Neural cell (in vitro differentiated cells): Measurements from ENCODE around the gene NXPH2. TPM values are rescaled to one million over a fixed set of nuclear protein-coding genes. Genes with fewer than 3 reads are reported as not detected.

Source experiments
- H2AFZ ChIP-seq: fragments of 200-600, 300-800 bp; sonication (generic), shearing (Covaris generic); 2 replicates; pipeline ENCODE4 v1.6.0; 2014; ENCODE audit warnings: low read depth, mild to moderate bottlenecking, antibody characterized with exemption, low read length, moderate library complexity
- H3F3A ChIP-seq: fragments of 200-600 bp; shearing (Covaris generic); 2 replicates; pipeline ENCODE4 v1.6.1; 2016; ENCODE audit warnings: mild to moderate bottlenecking, moderate library complexity, mixed read lengths, antibody characterized with exemption, low read length; ENCODE audit not compliant: insufficient read depth, poor library complexity, severe bottlenecking
- H3K27ac ChIP-seq: fragments of 200-600, 300-800 bp; sonication (generic), shearing (Covaris generic); 2 replicates; pipeline ENCODE4 v1.5.1; 2014; ENCODE audit warnings: mild to moderate bottlenecking, low read length, moderate library complexity
- H3K27me3 ChIP-seq: fragments of 300-800, 200-600 bp; sonication (generic), shearing (Covaris generic); 2 replicates; pipeline ENCODE4 v1.6.0; 2014; ENCODE audit warnings: mild to moderate bottlenecking, low read depth, low read length, moderate library complexity; ENCODE audit not compliant: insufficient read depth
- H3K36me3 ChIP-seq: fragments of 300-800, 200-600 bp; sonication (generic), shearing (Covaris generic); 2 replicates; pipeline ENCODE4 v1.5.1; 2014; ENCODE audit warnings: mild to moderate bottlenecking, antibody characterized with exemption, low read length, moderate library complexity; ENCODE audit not compliant: insufficient read depth
- H3K4me2 ChIP-seq: fragments of 300-800, 200-600 bp; sonication (generic), shearing (Covaris generic); 2 replicates; pipeline ENCODE4 v1.6.0; 2014; ENCODE audit warnings: mild to moderate bottlenecking, low read length
- H3K4me3 ChIP-seq: fragments of 300-800, 200-600 bp; sonication (generic), shearing (Covaris generic); 2 replicates; pipeline ENCODE4 v1.5.1; 2014; ENCODE audit warnings: mild to moderate bottlenecking, low read length, moderate library complexity
- H3K79me2 ChIP-seq: fragments of 200-600 bp; shearing (Covaris generic); replicated peaks from 2 replicates; pipeline ENCODE4 v1.6.0; 2014; ENCODE audit warnings: mild to moderate bottlenecking, low read length, moderate library complexity; ENCODE audit not compliant: insufficient read depth
- H3K9ac ChIP-seq: fragments of 300-800, 200-600 bp; sonication (generic), shearing (Covaris generic); 2 replicates; pipeline ENCODE4 v1.6.1; 2016; ENCODE audit warnings: mild to moderate bottlenecking, low read length, mixed read lengths
- H3K9me2 ChIP-seq: fragments of 200-600 bp; shearing (Covaris generic); 2 replicates; pipeline ENCODE4 v1.6.1; 2016; ENCODE audit warnings: mild to moderate bottlenecking, low read length, mixed read lengths; ENCODE audit not compliant: insufficient read depth
- H3K9me3 ChIP-seq: fragments of 200-600, 300-800 bp; sonication (generic), shearing (Covaris generic); 2 replicates; pipeline ENCODE4 v1.6.1; 2016; ENCODE audit warnings: mild to moderate bottlenecking, mixed run types, low read length, moderate library complexity, mixed read lengths
- H4K20me1 ChIP-seq: fragments of 200-600 bp; shearing (Covaris generic); 2 replicates; pipeline ENCODE4 v1.6.1; 2016; ENCODE audit warnings: mild to moderate bottlenecking, mixed run types; ENCODE audit not compliant: insufficient read depth
- CTCF ChIP-seq: fragments of 450-650 bp; IDR thresholded peaks from 2 replicates; pipeline ENCODE4 v1.5.1; 2014; ENCODE audit warnings: antibody characterized with exemption, mild to moderate bottlenecking, moderate library complexity; ENCODE audit not compliant: poor library complexity, severe bottlenecking
- EP300 ChIP-seq: fragments of 450-650 bp; conservative IDR thresholded peaks from 2 replicates; pipeline ENCODE4 v1.6.1; 2014; ENCODE audit warnings: antibody characterized with exemption, mild to moderate bottlenecking, moderate library complexity; ENCODE audit not compliant: poor library complexity, severe bottlenecking
- EZH2 ChIP-seq: fragments of 200-600, 300-800 bp; shearing (Covaris generic), sonication (generic); IDR thresholded peaks from 2 replicates; pipeline ENCODE4 v1.6.1; 2014; ENCODE audit warnings: antibody characterized with exemption, low read length, borderline replicate concordance, mild to moderate bottlenecking; ENCODE audit not compliant: insufficient read depth, poor library complexity, severe bottlenecking
- MXI1 ChIP-seq: fragments of 450-650 bp; conservative IDR thresholded peaks from 2 replicates; pipeline ENCODE4 v1.6.1; 2014; ENCODE audit warnings: antibody characterized with exemption, mild to moderate bottlenecking; ENCODE audit not compliant: poor library complexity, severe bottlenecking
- POLR2AphosphoS5 ChIP-seq: IDR thresholded peaks from 2 replicates; pipeline ENCODE4 v1.6.1; 2012
- RAD21 ChIP-seq: fragments of 450-650 bp; conservative IDR thresholded peaks from 2 replicates; pipeline ENCODE4 v1.6.1; 2014; ENCODE audit warnings: antibody characterized with exemption, mild to moderate bottlenecking, moderate library complexity
- REST ChIP-seq: IDR thresholded peaks from 2 replicates; pipeline ENCODE4 v1.6.1; 2012; ENCODE audit warnings: borderline replicate concordance
- SMC3 ChIP-seq: fragments of 450-650 bp; conservative IDR thresholded peaks from 2 replicates; pipeline ENCODE4 v1.6.1; 2014; ENCODE audit warnings: antibody characterized with exemption, mild to moderate bottlenecking, moderate library complexity; ENCODE audit not compliant: poor library complexity
- TAF1 ChIP-seq: IDR thresholded peaks from 2 replicates; pipeline ENCODE4 v1.6.1; 2012; ENCODE audit warnings: low read depth
- polyA plus RNA-seq: library from polyadenylated mRNA; depleted of rRNA; stranded (reverse); fragments of >200 nt; gene quantifications from 2 replicates; pipeline ENCODE4 v1.2.3, GENCODE V29; 2014

Gene NXPH2
- polyA plus RNA-seq, 1 donor from 2014 or later: not detected

GRCh38 chr2:138723196-138723987 lies 56.8 kb downstream of the NXPH2 start:
- Histone ChIP-seq H3K9me3 (no peaks in the 10 kb centered on the region), H3K9me2 (no peaks in the 10 kb centered on the region), H4K20me1 (no peaks in the 10 kb centered on the region), H3K27ac (no peak overlapping the region), H3K27me3 (no peaks in the 10 kb centered on the region), H3K4me2 (no peak overlapping the region), H3K4me3 (no peak overlapping the region), H3K36me3 (no peaks in the 10 kb centered on the region), H2AFZ (no peak overlapping the region), H3F3A (no peaks in the 10 kb centered on the region), H3K79me2 (no peaks in the 10 kb centered on the region), H3K9ac (no peak overlapping the region)
- TF ChIP-seq POLR2AphosphoS5 (no peak), CTCF (no peak), EZH2 (no peak), SMC3 (no peak), REST (no peak), RAD21 (no peak)

- Histone ChIP-seq H3K4me3 (no peak overlapping the region), H3K9ac (no peak overlapping the region), H3K27ac (no peak overlapping the region), H3K27me3 (no peaks in the 10 kb centered on the region), H2AFZ (no peak overlapping the region), H3K36me3 (no peaks in the 10 kb centered on the region), H3K79me2 (no peaks in the 10 kb centered on the region), H3K4me2 (no peak overlapping the region), H3F3A (no peaks in the 10 kb centered on the region), H4K20me1 (no peaks in the 10 kb centered on the region), H3K9me3 (no peaks in the 10 kb centered on the region), H3K9me2 (no peaks in the 10 kb centered on the region)
- no peak for TF ChIP-seq SMC3
- TF ChIP-seq EP300: no peak
- no peak for TF ChIP-seq RAD21
- TF ChIP-seq POLR2AphosphoS5: no peak
- no peak for TF ChIP-seq TAF1
- no peak for TF ChIP-seq REST
- no peak for TF ChIP-seq MXI1
- no peak for TF ChIP-seq EZH2
- no peak for TF ChIP-seq CTCF
These were observed 57.9 kb downstream of the NXPH2 start for GRCh38 chr2:138722316-138722715.
